GM10266 (cell line): ENCODE results near the gene SSH2.
"Not testable (repeated sequence)": the region's sequence is repeated elsewhere in the genome, so short reads cannot be mapped to it uniquely, and the experiment has no call there.

Experiments
- DNase-seq: peaks from one replicate; pipeline ENCODE4 v3.0.0; 2012; ENCODE audit errors: extremely low spot score
- CTCF ChIP-seq: IDR thresholded peaks from 2 replicates; pipeline ENCODE4 v1.5.1; 2012; ENCODE audit warnings: mild to moderate bottlenecking, low read depth; ENCODE audit not compliant: control insufficient read depth, insufficient read depth; ENCODE audit errors: missing control alignments

Gene SSH2

GRCh38 chr17:29873476-29873875 is 56.6 kb downstream of the SSH2 start:
- DNase-seq: no peak
- no peak for TF ChIP-seq CTCF

- no peak for TF ChIP-seq CTCF
Measured at GRCh38 chr17:29870836-29871465, 59.1 kb downstream of the SSH2 start.

GRCh38 chr17:29867643-29868181 is 62.3 kb downstream of the SSH2 start:
- no peak for TF ChIP-seq CTCF
- no peak for DNase-seq

More at GRCh38 chr17:29870836-29871465, 59.1 kb downstream of the SSH2 start:
- no peak for DNase-seq

GRCh38 chr17:29866746-29867404 is 63.2 kb downstream of the SSH2 start:
- DNase-seq: no peak
- TF ChIP-seq CTCF: no peak

GRCh38 chr17:29864615-29865014 is 65.4 kb downstream of the SSH2 start:
- no peak for TF ChIP-seq CTCF
- DNase-seq: no peak

- not testable (repeated sequence) for DNase-seq
Measured at GRCh38 chr17:29864123-29864522, 65.9 kb downstream of the SSH2 start.

GRCh38 chr17:29862951-29863350 is 67.1 kb downstream of the SSH2 start:
- TF ChIP-seq CTCF: no peak
- DNase-seq: no peak
